ENCODE results near the gene TMCO4. TPM values are rescaled to one million over a fixed set of nuclear protein-coding genes. Genes with fewer than 3 reads are reported as not detected.

The TMCO4 gene
- total and polyA plus RNA-seq, 2 donors (not counting 1 experiment from before 2014, with no cell fraction given), result 21.7 to 31.3 TPM

- WGBS (ENCODE audit: insufficient coverage), result 100% methylated on average over 3 of the region's 4 CpGs
- Mint-ChIP-seq H3K4me3 (no peak overlapping the region), H3K27me3 (no peaks in the 10 kb centered on the region), H3K9me3 (ENCODE audit: insufficient read depth) (no peaks in the 10 kb centered on the region), H3K27ac (no peak overlapping the region), H3K4me1 (no peaks in the 10 kb centered on the region)
- Histone ChIP-seq H3K36me3 (replicated peaks in 1 of 2; ENCODE audit: control extremely low read depth in 1 of 2, control insufficient read depth in 1 of 2, extremely low read depth in 1 of 2, insufficient read depth in 2 of 2, low read length in 1 of 2) (peaks cover 0 to 20% of the 10 kb centered on the region in 2 experiments), H3K4me3 (ENCODE audit: control extremely low read depth in 1 of 5, extremely low read depth in 1 of 5, insufficient read depth in 1 of 5, low read depth in 2 of 5, low read length in 4 of 5) (no peak overlapping the region), H3K4me1 (ENCODE audit: control insufficient read depth in 2 of 2, insufficient read depth in 2 of 2, low read length in 2 of 2) (no peaks in the 10 kb centered on the region), H3K9me3 (ENCODE audit: control extremely low read depth in 1 of 3, control insufficient read depth in 2 of 3, insufficient read depth in 1 of 3, low read length in 2 of 3) (no peaks in the 10 kb centered on the region), H3K27me3 (replicated peaks in 1 of 4; ENCODE audit: control extremely low read depth in 1 of 4, control insufficient read depth in 3 of 4, insufficient read depth in 4 of 4, low read length in 3 of 4) (no peaks in the 10 kb centered on the region), H3K27ac (ENCODE audit: low read length in 2 of 2) (no peak overlapping the region), H4K20me1 (ENCODE audit: control insufficient read depth, insufficient read depth, low read length, poor library complexity, severe bottlenecking) (no peaks in the 10 kb centered on the region), H3K79me2 (ENCODE audit: control insufficient read depth, insufficient read depth, low read length) (no peaks in the 10 kb centered on the region), H2AFZ (ENCODE audit: insufficient read depth, low read depth, low read length, poor library complexity, severe bottlenecking) (no peak overlapping the region), H3K9ac (ENCODE audit: low read length) (no peak overlapping the region), H3K4me2 (replicated peaks; ENCODE audit: low read depth, low read length, poor library complexity, severe bottlenecking) (no peak overlapping the region)
- ATAC-seq (ENCODE audit: low read depth), result no peak
- CTCF ChIA-PET, result interaction anchor here (1.0 kb wide), 1 partner anchor 18 kb away, joined by 3 read pairs; no protein-coding TSS in a partner anchor
- TF ChIP-seq, protein P1, sequence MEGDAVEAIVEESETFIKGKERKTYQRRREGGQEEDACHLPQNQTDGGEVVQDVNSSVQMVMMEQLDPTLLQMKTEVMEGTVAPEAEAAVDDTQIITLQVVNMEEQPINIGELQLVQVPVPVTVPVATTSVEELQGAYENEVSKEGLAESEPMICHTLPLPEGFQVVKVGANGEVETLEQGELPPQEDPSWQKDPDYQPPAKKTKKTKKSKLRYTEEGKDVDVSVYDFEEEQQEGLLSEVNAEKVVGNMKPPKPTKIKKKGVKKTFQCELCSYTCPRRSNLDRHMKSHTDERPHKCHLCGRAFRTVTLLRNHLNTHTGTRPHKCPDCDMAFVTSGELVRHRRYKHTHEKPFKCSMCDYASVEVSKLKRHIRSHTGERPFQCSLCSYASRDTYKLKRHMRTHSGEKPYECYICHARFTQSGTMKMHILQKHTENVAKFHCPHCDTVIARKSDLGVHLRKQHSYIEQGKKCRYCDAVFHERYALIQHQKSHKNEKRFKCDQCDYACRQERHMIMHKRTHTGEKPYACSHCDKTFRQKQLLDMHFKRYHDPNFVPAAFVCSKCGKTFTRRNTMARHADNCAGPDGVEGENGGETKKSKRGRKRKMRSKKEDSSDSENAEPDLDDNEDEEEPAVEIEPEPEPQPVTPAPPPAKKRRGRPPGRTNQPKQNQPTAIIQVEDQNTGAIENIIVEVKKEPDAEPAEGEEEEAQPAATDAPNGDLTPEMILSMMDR (IDR thresholded peaks at IDR 0.05), result no peak
- no peak for TF ChIP-seq EZH2 (IDR thresholded peaks at IDR 0.05; ENCODE audit: borderline replicate concordance, insufficient read depth, low read depth, low read length, poor library complexity, severe bottlenecking)
- intact Hi-C loops (cut with micrococcal nuclease), result no loop called here
- POLR2A ChIA-PET, result no interaction called here
- no peak for DNase-seq
These were observed 75.8 kb downstream of the TMCO4 start for GRCh38 chr1:19723874-19724273.

GRCh38 chr1:19720973-19721372, 78.7 kb downstream of the TMCO4 start:
- intact Hi-C loops (cut with micrococcal nuclease), result no loop called here
- no peak overlapping the region for H3K9ac ChIP-seq (ENCODE audit: low read length)
- no peaks in the 10 kb centered on the region for H3K27me3 Mint-ChIP-seq
- H3K27me3 ChIP-seq (replicated peaks in 1 of 4; ENCODE audit: control extremely low read depth in 1 of 4, control insufficient read depth in 3 of 4, insufficient read depth in 4 of 4, low read length in 3 of 4), result no peaks in the 10 kb centered on the region
- no peaks in the 10 kb centered on the region for H3K79me2 ChIP-seq (ENCODE audit: control insufficient read depth, insufficient read depth, low read length)
- no peak for DNase-seq
- no peak overlapping the region for H3K27ac ChIP-seq (ENCODE audit: low read length in 2 of 2)
- H2AFZ ChIP-seq (ENCODE audit: insufficient read depth, low read depth, low read length, poor library complexity, severe bottlenecking), result no peak overlapping the region
- 61% methylated on average over 2 of the region's 4 CpGs for WGBS (ENCODE audit: insufficient coverage)
- H3K4me3 ChIP-seq (ENCODE audit: control extremely low read depth in 1 of 5, extremely low read depth in 1 of 5, insufficient read depth in 1 of 5, low read depth in 2 of 5, low read length in 4 of 5), result no peak overlapping the region
- H3K4me1 Mint-ChIP-seq, result no peaks in the 10 kb centered on the region
- no peak for ATAC-seq (ENCODE audit: low read depth)
- H3K27ac Mint-ChIP-seq, result no peak overlapping the region
- H3K4me2 ChIP-seq (replicated peaks; ENCODE audit: low read depth, low read length, poor library complexity, severe bottlenecking), result no peak overlapping the region
- no peaks in the 10 kb centered on the region for H3K4me1 ChIP-seq (ENCODE audit: control insufficient read depth in 2 of 2, insufficient read depth in 2 of 2, low read length in 2 of 2)
- H3K36me3 ChIP-seq (replicated peaks in 1 of 2; ENCODE audit: control extremely low read depth in 1 of 2, control insufficient read depth in 1 of 2, extremely low read depth in 1 of 2, insufficient read depth in 2 of 2, low read length in 1 of 2), result peaks cover 0 to 5% of the 10 kb centered on the region in 2 experiments
- ChIA-PET CTCF (interaction anchor here (1.1 kb wide), 1 partner anchor 17 kb away, joined by 3 read pairs; no protein-coding TSS in a partner anchor), POLR2A (no interaction called here)
- no peaks in the 10 kb centered on the region for H3K9me3 ChIP-seq (ENCODE audit: control extremely low read depth in 1 of 3, control insufficient read depth in 2 of 3, insufficient read depth in 1 of 3, low read length in 2 of 3)
- no peaks in the 10 kb centered on the region for H4K20me1 ChIP-seq (ENCODE audit: control insufficient read depth, insufficient read depth, low read length, poor library complexity, severe bottlenecking)
- TF ChIP-seq, protein P1 (IDR thresholded peaks at IDR 0.05), result no peak
- TF ChIP-seq EZH2 (IDR thresholded peaks at IDR 0.05; ENCODE audit: borderline replicate concordance, insufficient read depth, low read depth, low read length, poor library complexity, severe bottlenecking), result no peak
- no peaks in the 10 kb centered on the region for H3K9me3 Mint-ChIP-seq (ENCODE audit: insufficient read depth)
- H3K4me3 Mint-ChIP-seq, result no peak overlapping the region

All from B cell (primary cell).